ENCODE data around the gene PRODH.
"Not testable (repeated sequence)": the region's sequence is repeated elsewhere in the genome, so short reads cannot be mapped to it uniquely, and the experiment has no call there.

PRODH gene

GRCh38 chr22:18935889-18936529 is at the start of gene PRODH:
TSS of gene PRODH (minus strand) at chr22:18936293. CDS start at chr22:18936287, 6 bp downstream.
- no peak for DNase-seq

- no peak for DNase-seq
Measured at GRCh38 chr22:18985780-18986179, 49.7 kb upstream of the PRODH start.

GRCh38 chr22:18984564-18984963 is 48.5 kb upstream of the PRODH start:
- DNase-seq = no peak

- DNase-seq = no peak
Measured at GRCh38 chr22:18983120-18983651, 47.1 kb upstream of the PRODH start.

GRCh38 chr22:18980829-18981228 is 44.7 kb upstream of the PRODH start:
- DNase-seq = no peak

- no peak for DNase-seq
Measured at GRCh38 chr22:18979957-18980356, 43.9 kb upstream of the PRODH start.

GRCh38 chr22:18978506-18978905 is 42.4 kb upstream of the PRODH start:
- DNase-seq = no peak

- DNase-seq = no peak
Measured at GRCh38 chr22:18977824-18978425, 41.8 kb upstream of the PRODH start.

- DNase-seq = no peak
Measured at GRCh38 chr22:18976197-18976751, 40.2 kb upstream of the PRODH start.

GRCh38 chr22:18975434-18976196 is 39.5 kb upstream of the PRODH start:
- DNase-seq = no peak

- no peak for DNase-seq
Measured at GRCh38 chr22:18974477-18975180, 38.5 kb upstream of the PRODH start.

- no peak for DNase-seq
Measured at GRCh38 chr22:18973264-18974031, 37.4 kb upstream of the PRODH start.

GRCh38 chr22:18972591-18972990 is 36.5 kb upstream of the PRODH start:
- DNase-seq = not testable (repeated sequence)

- not testable (repeated sequence) for DNase-seq
Measured at GRCh38 chr22:18972029-18972428, 35.9 kb upstream of the PRODH start.

GRCh38 chr22:18971321-18971751 is 35.2 kb upstream of the PRODH start:
- DNase-seq = no peak

GRCh38 chr22:18970948-18971315 is 34.8 kb upstream of the PRODH start:
- no peak for DNase-seq

- no peak for DNase-seq
Measured at GRCh38 chr22:18970176-18970947, 34.3 kb upstream of the PRODH start.

GRCh38 chr22:18969158-18969942 is 33.3 kb upstream of the PRODH start:
- not testable (repeated sequence) for DNase-seq

- no peak for DNase-seq
Measured at GRCh38 chr22:18968011-18968749, 32.1 kb upstream of the PRODH start.

Data from stimulated activated CD4-positive, alpha-beta T cell treated with anti-CD3 and anti-CD28 coated beads, Interleukin-1b, Interleukin-23, amount 100 ng/mL, for 48 hours (primary cell).